Measurements from ENCODE around the gene PSMB3. TPM values are rescaled to one million over a fixed set of nuclear protein-coding genes. Genes with fewer than 3 reads are reported as not detected.
"Not testable (repeated sequence)": the region's sequence is repeated elsewhere in the genome, so short reads cannot be mapped to it uniquely, and the experiment has no call there.

The PSMB3 gene
- total RNA-seq, 1 experiment from 2014 or later = 239 TPM

DNA sequence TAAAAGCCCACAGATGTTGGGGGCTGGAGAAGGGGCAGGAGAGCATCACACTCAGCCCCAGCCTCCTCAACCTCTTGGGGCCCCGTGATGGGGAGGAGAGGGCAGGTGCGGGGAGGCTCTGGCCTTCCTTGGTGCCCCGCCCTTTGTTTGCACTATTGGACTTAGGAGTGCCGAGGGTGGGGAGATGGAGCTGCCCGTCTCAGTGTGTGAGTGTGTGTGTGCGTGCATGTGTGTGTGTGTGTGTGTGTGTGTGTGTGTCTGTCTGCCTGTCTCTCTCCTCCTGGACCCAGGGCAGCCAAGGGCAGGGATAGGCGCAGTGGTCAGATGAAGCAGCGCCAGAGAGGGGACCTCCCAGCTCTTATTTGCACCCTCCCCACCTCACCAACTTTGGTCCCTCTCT, 26.4 kb upstream of the PSMB3 start:
- not testable (repeated sequence) for H3K9me3 ChIP-seq (replicated peaks); DNase-seq
- H3K4me1 ChIP-seq = peaks cover 20% of the 10 kb centered on the region

DNA sequence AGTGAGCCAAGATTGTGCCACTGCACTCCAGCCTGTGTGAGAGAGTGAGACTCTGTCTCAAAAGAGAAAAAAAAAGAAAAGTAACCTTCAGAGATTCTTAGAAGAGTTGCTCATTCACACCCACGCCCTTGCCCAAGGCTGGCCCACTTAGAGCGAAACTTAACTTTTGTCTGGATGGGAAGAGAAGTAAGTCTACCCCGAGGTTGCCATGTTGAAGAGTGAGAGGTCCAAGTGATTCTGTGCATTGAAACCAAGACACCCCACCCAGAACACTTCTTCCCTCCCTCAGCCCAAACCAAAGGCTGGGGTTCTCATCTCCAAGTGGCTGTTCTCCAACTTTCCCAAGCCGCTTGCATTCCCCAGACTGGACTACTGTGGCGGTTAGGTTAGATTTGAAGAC, 24.8 kb upstream of the PSMB3 start:
- peaks cover 23% of the 10 kb centered on the region for H3K4me1 ChIP-seq
- H3K27ac ChIP-seq = no peak overlapping the region
- H3K4me3 ChIP-seq = no peak overlapping the region

More for the DNA sequence above, 26.4 kb upstream of the PSMB3 start:
- H3K4me3 ChIP-seq, H3K27ac ChIP-seq, H3K36me3 ChIP-seq, H3K27me3 ChIP-seq: not testable (repeated sequence)

DNA sequence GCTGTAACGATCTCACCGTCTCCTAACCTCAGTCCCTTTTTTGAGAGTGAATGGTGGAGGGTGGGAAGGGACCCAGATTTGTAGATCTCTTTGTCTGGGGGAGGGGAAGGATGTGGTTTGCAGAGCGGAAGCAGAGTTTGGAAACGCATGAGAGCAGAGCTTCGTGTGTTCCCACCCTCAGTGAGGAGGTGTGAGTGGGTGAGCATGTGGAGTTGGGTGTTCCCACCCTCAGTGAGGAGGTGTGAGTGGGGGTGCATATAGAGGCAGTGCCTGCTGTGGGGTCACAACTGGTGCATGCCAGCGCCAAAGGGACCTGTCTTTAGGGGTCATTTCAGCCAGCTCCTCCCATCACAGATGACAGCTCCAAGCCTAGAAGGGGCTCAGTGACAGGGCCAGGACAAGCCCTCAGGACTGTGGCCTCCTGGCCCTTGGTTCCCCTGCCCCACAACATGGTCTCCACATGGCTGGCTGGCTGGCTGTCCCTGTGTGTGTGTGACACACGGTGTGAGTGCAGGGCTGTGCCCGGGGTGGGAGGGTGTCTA, 24.2 kb upstream of the PSMB3 start:
- DNase-seq = no peak
- Histone ChIP-seq H3K4me1 (peaks cover 23% of the 10 kb centered on the region), H3K36me3 (peaks cover 5% of the 10 kb centered on the region; the same call in 1 of the 2 replicates), H3K9me3 (replicated peaks) (no peaks in the 10 kb centered on the region), H3K27ac (no peak overlapping the region), H3K27me3 (no peaks in the 10 kb centered on the region), H3K4me3 (no peak overlapping the region)

More for the DNA sequence above, 24.8 kb upstream of the PSMB3 start:
- DNase-seq = no peak
- Histone ChIP-seq H3K27me3 (no peaks in the 10 kb centered on the region), H3K9me3 (replicated peaks) (no peaks in the 10 kb centered on the region), H3K36me3 (no peaks in the 10 kb centered on the region; the same call in 1 of the 2 replicates)

DNA sequence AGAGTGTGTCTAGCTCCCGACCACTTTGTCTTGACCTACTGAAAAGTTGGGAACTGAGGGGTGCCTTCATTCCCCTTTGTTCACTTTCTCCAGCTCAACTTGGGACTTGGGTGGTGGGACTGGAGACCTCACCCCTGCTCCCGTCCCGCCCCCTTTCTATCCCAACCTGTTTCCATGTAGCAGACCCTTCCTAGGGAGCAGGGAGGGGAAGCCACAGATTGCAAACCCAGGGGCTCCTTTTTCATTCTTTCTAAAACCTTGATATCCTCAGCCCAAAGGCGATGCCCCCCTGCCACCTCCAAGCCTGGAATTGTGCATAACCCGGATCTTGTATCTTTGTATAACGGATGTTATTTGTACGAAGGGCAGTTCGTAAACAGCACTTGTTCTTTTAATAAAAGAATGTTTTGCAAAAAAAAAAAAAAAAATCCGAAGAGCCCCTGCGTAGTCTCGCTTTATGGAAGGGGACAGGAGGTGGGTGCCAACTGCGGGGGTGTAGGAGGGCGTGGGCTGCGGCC, 23.1 kb upstream of the PSMB3 start:
- Histone ChIP-seq H3K27ac (peak overlapping the region; percentile 26; the same call in 1 of the 2 replicates), H3K4me1 (peaks cover 16% of the 10 kb centered on the region), H3K27me3 (no peaks in the 10 kb centered on the region), H3K9me3 (replicated peaks) (no peaks in the 10 kb centered on the region), H3K4me3 (peak overlapping the region; percentile 68), H3K36me3 (peaks cover 10% of the 10 kb centered on the region)
- DNase-seq = no peak

DNA sequence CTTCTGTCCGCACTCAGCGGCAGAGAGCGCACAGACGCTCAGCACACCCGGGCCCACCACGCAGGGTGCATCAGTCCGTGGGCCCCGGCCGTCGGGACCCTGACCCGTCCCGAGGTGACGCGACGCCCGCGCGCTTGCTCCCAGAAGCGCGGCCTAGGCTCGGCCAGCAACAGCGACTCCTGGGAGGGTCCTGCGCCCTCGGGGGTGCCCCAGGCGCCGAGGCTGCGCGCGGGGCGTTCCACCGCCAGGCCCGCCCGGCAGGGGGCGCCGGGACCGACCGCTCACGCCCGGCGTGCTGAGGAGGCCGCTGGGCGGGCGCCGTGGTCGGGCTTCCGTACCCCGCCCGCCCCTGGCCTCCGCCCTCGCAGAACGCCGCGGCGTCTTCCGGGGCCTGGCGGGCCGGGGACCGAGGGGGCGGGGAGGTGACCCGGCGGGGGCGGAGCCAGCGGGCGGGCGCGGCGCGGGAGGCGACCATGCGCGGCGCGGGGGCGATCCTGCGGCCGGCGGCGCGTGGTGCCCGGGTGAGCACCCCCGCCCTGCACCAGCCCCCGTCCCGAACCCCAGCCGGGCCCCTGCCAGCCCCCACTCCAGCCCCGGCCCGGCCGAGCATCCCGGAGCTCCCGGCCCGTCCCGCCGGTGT, 22.5 kb upstream of the PSMB3 start, which contains the start of gene CISD3:
Gene CISD3 (plus strand): TSS at position 456 of the 640 bp plus-strand sequence. CDS start 18 bp downstream, at position 474.
- Histone ChIP-seq H3K9me3 (replicated peaks) (no peaks in the 10 kb centered on the region), H3K27me3 (no peaks in the 10 kb centered on the region), H3K36me3 (peaks cover 14% of the 10 kb centered on the region), H3K27ac (peak within 1 kb of the TSS; percentile 35; the same call in 1 of the 2 replicates), H3K4me1 (peaks cover 13% of the 10 kb centered on the region), H3K4me3 (peak within 1 kb of the TSS; percentile 68)
- DNase-seq = peak; percentile 79 to 86

DNA sequence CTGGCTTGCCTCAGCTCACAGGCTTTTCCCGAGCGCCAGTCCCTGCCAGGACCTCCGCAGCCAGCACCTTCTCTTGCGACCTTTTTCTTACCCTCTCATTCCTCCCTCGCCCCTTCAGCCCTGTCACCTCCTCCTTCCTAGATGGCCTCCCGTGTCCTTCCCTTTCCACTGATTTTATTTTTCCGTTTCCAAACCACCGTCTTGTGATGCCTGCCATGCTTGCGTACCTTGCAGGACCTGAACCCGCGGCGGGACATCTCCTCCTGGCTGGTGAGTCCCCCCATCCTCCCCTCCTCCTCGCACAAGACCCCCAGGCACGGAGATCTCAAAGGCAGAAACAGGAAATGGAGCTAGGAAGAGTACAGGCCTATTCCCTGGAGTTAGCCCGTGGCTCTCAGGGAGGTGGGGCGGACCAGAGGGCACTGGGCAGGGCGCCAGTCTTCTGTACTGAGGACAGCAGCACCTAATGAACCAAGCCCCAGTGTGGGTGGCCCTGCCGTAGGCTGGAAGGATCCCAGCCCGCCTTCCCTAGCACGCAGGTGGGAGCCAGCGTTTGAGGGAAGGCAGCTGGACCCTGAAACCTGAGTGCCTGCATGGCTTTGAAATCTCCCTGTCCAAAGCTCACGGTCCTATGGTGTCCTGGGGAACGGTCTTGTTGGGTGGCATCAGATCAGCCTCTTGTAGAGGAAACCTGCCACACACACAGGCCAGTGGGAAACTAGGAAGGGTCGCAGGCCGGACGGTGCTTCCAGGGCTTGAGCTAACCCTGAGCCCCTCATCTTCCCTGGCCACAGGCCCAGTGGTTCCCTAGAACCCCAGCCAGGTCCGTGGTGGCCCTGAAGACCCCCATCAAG, 21.8 kb upstream of the PSMB3 start:
- Histone ChIP-seq H3K27ac (peak overlapping the region; percentile 35; the same call in 1 of the 2 replicates), H3K4me3 (peak overlapping the region; percentile 68), H3K27me3 (no peaks in the 10 kb centered on the region), H3K4me1 (peaks cover 14% of the 10 kb centered on the region), H3K9me3 (replicated peaks) (no peaks in the 10 kb centered on the region), H3K36me3 (peaks cover 22% of the 10 kb centered on the region)
- DNase-seq = peak; percentile 83

DNA sequence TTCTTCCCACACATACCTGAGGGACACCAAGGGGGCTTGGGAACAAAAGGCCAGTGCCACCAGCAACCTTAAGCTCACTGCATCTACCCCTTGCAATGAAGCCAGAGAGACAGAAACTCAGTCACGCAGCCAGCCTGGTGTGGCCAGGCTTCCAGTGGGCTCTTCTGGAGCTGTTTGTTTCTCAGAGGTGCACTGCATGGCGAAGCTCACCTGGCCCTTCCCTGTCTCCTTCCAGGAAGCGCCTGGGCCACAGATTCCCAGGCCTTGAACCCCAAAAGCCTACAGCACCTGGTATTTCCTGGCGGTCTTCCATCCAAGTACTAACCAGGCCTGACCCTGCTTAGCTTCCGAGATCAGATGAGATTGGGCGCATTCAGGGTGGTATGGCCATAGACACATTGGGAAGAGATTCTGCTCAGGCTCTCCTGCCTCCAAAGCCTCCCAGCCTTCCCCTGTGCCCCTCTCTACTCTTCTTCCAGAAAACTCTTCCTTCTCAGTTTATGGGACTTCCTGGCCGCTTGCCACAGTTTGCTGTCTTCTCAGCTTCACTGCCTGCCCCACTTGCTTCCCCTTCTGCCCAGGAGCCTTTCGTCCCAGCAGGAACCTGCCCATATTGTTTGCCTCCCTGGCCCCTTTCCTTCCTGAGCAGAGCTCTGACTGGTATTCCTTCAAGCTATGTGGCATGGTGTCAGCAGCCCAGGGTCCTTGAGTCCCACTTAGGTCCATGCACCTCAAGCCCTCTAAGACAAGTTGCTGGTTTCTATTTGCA, 20.8 kb upstream of the PSMB3 start:
- peaks cover 26% of the 10 kb centered on the region for H3K36me3 ChIP-seq
- no peak overlapping the region for H3K27ac ChIP-seq
- no peak overlapping the region; the same call in 1 of the 2 replicates for H3K4me3 ChIP-seq
- peaks cover 22% of the 10 kb centered on the region for H3K4me1 ChIP-seq
- no peaks in the 10 kb centered on the region for H3K27me3 ChIP-seq
- no peak for DNase-seq
- H3K9me3 ChIP-seq (replicated peaks) = no peaks in the 10 kb centered on the region

DNA sequence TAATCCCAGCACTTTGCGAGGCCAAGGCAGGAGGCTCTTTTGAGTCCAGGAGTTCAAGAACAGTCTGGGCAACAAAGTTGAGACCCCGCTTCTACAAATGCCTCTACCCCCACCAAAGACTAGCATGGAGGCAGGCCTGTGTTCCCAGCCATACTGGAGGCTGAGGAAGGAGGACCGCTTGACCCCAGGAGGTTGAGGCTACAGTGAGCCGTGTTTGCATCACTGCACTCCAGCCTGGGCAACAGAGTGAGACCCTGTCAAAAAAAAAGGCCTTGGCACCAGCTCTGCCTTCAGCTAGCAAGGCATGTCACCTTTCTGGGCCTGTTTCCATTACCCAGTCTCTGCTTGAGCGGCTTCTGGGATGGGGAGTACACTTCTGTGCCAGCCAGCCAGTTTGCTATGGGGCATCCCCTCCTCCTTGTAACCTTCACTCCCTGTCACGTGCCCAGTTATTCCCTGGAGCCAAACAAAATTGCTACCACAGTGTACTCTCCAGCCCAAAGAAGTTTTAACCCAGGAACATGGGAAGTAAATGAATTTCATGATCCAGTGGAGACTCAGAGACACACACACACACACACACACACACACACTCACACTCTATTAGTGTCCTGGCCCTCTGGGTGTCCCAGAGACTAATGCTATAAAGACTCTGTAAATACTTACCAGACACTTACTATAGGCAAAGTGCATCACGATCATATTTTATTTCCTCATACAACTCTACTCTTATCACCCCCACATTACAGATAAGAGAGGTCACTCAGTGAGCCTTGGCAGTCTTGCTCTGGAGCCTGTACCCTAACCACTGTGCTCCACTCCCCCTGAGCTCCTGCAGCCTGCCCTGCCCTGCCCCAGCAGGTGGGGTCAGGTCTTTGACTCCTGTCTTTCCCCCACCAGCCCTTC, 19.9 kb upstream of the PSMB3 start:
- Histone ChIP-seq H3K36me3 (peaks cover 32% of the 10 kb centered on the region), H3K27me3 (no peaks in the 10 kb centered on the region), H3K9me3 (replicated peaks) (no peaks in the 10 kb centered on the region), H3K4me3 (no peak overlapping the region), H3K27ac (no peak overlapping the region), H3K4me1 (peaks cover 22% of the 10 kb centered on the region)
- DNase-seq = no peak

DNA sequence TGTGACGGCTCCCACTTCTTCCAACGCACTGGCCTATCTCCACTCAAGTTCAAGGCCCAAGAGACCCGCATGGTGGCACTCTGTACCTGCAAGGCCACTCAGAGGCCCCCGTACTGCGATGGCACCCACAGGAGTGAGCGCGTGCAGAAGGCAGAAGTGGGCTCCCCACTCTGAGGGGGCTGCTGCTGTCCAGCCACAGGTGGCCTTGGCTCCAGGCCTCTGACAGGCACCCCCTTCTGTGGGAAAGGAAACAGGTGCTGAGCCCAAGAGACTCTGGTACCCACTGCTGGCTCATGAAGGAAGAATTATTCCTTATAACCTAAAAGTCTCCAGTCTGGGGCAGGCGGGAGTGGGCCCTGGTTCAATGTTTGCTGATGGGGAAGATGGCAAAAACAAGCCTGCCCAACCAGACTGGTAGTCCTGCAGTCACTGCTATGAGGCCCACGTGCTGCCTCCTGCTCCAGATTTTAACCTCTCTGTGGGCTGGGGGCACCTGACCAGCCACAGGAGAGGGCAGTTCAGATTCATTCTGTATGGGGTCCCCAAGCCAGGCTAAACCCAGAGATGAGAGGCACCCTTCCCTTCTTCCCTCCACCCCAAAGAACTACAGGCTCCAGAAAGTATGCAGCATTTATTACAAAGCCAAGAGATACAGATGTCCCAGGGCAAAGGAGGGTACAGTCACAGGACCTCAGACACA, 19.1 kb upstream of the PSMB3 start:
- no peak for DNase-seq
- no peaks in the 10 kb centered on the region for H3K27me3 ChIP-seq
- H3K9me3 ChIP-seq (replicated peaks) = no peaks in the 10 kb centered on the region
- no peak overlapping the region for H3K27ac ChIP-seq
- H3K36me3 ChIP-seq = peaks cover 37% of the 10 kb centered on the region
- peaks cover 22% of the 10 kb centered on the region for H3K4me1 ChIP-seq
- H3K4me3 ChIP-seq = no peak overlapping the region

DNA sequence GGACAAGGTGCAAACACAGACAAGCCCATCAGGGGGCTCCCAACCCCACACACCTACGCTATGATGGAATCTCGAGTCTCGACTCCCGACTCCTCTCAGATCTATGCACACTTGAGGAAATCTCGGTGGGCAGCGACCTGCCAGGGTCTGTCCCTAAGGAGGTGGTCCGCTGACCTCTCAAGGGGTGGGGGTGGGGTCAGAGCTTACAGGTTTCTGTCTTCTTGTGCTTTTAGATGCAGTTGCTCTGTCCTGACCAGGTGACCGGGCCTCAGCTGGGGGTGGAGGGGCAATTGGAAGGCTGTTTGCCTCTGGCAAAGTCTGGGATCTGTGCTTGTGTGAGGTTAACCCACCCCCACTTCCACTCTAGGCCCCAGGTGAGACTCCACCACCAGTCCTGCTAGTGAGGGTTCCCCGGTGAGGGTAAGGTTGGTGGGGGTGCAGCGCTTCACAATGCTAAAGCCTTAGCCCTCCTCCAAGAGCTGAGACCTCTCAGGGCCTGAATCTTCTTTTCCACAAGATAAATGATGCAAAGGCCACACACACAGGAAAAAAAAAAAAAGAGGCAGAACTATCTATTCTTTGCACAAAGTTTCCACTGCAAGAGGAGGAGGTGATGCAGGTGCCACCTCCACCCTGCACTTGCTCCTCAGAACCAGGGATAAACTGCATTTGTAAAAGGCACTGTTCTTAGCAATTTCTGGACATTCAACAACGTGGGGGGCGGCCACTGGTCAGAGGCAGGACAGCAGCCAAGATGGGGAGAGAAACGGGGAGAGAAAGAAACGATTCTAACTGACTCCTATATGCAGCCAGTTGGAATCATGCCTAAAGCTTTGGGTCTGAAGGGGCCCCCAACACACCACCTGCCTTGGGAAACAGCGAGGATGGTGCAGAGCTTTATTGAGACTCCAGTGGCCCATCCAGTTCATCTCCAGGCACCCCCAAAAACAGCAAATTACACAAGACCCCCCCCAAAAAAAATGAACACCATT, 18.3 kb upstream of the PSMB3 start:
- Histone ChIP-seq H3K27ac (no peak overlapping the region), H3K4me3 (no peak overlapping the region), H3K27me3 (no peaks in the 10 kb centered on the region), H3K9me3 (replicated peaks) (no peaks in the 10 kb centered on the region), H3K36me3 (peaks cover 45% of the 10 kb centered on the region), H3K4me1 (peaks cover 21% of the 10 kb centered on the region)
- no peak for DNase-seq

DNA sequence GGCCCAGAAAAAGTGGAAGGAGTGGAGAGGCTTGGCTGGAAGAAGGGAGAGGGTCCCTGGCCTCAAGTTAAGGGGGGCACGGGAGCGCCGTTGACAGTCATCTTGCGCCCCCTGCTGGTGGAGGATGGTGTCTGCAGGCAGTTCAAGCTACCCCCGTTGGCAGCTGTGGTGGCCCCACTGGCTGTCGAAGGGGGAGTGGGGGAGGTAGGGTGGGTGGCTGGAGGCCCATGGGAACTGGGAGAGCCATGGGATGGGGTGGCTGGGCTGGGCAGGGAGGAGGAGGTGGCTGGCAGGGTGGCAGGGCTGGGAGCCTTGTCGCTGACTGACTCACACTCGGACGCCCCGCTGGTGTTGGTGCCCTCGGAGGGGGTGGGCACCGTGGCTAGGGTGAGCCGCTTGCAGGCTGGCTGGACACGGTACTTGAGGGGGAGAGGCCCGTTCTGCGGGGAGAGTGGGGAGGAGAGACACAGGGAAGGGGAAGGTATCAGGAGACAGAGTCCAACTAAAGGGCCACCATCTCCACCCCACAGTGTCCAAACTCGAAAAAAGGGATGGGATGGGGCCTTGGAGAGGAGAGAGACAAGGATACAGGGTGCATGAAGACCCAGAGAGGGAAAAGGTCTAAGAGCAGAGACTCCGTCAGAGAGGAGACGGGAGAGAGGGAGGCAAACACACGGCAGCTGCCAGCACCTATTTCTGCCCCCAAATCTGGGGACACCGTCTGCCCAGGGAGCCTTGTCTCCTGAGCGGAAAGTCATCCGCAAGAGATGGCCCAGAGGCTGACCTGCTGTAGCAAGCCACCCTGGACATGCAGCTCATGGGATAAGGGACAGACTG, 17.2 kb upstream of the PSMB3 start:
- Histone ChIP-seq H3K27me3 (no peaks in the 10 kb centered on the region), H3K4me3 (no peak overlapping the region), H3K9me3 (replicated peaks) (no peaks in the 10 kb centered on the region), H3K36me3 (peaks cover 47% of the 10 kb centered on the region), H3K27ac (peak overlapping the region; percentile 9; the same call in 1 of the 2 replicates), H3K4me1 (peaks cover 19% of the 10 kb centered on the region)
- peak; percentile 68 to 78 for DNase-seq

All from SJCRH30 (cell line).